ENCODE results near the gene LGMN. TPM values are rescaled to one million over a fixed set of nuclear protein-coding genes. Genes with fewer than 3 reads are reported as not detected.

The LGMN gene
- total and polyA plus RNA-seq, 2 experiments from 2014 or later, result 60.0 to 83.5 TPM

GRCh38 chr14:92733007-92733406 lies 15.4 kb downstream of the LGMN start:
- no peaks in the 10 kb centered on the region for H3K9me2 ChIP-seq (ENCODE audit: insufficient read depth)
- peaks cover 6% of the 10 kb centered on the region; the same call in 1 of the 2 replicates for H3K4me1 ChIP-seq (ENCODE audit: insufficient read depth)
- H3K27ac Mint-ChIP-seq, result no peak overlapping the region
- ATAC-seq, result no peak
- H3K4me2 ChIP-seq, result no peak overlapping the region
- no peak for DNase-seq (ENCODE audit: low spot score)
- H3K27ac ChIP-seq (ENCODE audit: low read depth), result no peak overlapping the region
- H3K27me3 ChIP-seq (ENCODE audit: insufficient read depth), result no peaks in the 10 kb centered on the region
- TF ChIP-seq NANOG (IDR thresholded peaks at IDR 0.05; ENCODE audit: borderline replicate concordance) (no peak), REST (IDR thresholded peaks at IDR 0.05; ENCODE audit: unreplicated experiment) (no peak), STAT1 (IDR thresholded peaks at IDR 0.05; ENCODE audit: unreplicated experiment) (no peak), ZNF114 (CRISPR knock-in tag; IDR thresholded peaks at IDR 0.05) (no peak), POLR2AphosphoS5 (IDR thresholded peaks at IDR 0.05; ENCODE audit: low read depth) (no peak), CREB1 (CRISPR knock-in tag; IDR thresholded peaks at IDR 0.05; ENCODE audit: low read depth) (no peak), EZH2 (IDR thresholded peaks at IDR 0.05; ENCODE audit: low read depth, unreplicated experiment) (no peak), EZH2phosphoT487 (IDR thresholded peaks at IDR 0.05; ENCODE audit: unreplicated experiment) (no peak), ZNF331 (CRISPR knock-in tag; IDR thresholded peaks at IDR 0.05; ENCODE audit: low read depth) (no peak), JUNB (IDR thresholded peaks at IDR 0.05; ENCODE audit: unreplicated experiment) (no peak), ETS1 (IDR thresholded peaks at IDR 0.05) (no peak)
- TF ChIP-seq, protein P1, sequence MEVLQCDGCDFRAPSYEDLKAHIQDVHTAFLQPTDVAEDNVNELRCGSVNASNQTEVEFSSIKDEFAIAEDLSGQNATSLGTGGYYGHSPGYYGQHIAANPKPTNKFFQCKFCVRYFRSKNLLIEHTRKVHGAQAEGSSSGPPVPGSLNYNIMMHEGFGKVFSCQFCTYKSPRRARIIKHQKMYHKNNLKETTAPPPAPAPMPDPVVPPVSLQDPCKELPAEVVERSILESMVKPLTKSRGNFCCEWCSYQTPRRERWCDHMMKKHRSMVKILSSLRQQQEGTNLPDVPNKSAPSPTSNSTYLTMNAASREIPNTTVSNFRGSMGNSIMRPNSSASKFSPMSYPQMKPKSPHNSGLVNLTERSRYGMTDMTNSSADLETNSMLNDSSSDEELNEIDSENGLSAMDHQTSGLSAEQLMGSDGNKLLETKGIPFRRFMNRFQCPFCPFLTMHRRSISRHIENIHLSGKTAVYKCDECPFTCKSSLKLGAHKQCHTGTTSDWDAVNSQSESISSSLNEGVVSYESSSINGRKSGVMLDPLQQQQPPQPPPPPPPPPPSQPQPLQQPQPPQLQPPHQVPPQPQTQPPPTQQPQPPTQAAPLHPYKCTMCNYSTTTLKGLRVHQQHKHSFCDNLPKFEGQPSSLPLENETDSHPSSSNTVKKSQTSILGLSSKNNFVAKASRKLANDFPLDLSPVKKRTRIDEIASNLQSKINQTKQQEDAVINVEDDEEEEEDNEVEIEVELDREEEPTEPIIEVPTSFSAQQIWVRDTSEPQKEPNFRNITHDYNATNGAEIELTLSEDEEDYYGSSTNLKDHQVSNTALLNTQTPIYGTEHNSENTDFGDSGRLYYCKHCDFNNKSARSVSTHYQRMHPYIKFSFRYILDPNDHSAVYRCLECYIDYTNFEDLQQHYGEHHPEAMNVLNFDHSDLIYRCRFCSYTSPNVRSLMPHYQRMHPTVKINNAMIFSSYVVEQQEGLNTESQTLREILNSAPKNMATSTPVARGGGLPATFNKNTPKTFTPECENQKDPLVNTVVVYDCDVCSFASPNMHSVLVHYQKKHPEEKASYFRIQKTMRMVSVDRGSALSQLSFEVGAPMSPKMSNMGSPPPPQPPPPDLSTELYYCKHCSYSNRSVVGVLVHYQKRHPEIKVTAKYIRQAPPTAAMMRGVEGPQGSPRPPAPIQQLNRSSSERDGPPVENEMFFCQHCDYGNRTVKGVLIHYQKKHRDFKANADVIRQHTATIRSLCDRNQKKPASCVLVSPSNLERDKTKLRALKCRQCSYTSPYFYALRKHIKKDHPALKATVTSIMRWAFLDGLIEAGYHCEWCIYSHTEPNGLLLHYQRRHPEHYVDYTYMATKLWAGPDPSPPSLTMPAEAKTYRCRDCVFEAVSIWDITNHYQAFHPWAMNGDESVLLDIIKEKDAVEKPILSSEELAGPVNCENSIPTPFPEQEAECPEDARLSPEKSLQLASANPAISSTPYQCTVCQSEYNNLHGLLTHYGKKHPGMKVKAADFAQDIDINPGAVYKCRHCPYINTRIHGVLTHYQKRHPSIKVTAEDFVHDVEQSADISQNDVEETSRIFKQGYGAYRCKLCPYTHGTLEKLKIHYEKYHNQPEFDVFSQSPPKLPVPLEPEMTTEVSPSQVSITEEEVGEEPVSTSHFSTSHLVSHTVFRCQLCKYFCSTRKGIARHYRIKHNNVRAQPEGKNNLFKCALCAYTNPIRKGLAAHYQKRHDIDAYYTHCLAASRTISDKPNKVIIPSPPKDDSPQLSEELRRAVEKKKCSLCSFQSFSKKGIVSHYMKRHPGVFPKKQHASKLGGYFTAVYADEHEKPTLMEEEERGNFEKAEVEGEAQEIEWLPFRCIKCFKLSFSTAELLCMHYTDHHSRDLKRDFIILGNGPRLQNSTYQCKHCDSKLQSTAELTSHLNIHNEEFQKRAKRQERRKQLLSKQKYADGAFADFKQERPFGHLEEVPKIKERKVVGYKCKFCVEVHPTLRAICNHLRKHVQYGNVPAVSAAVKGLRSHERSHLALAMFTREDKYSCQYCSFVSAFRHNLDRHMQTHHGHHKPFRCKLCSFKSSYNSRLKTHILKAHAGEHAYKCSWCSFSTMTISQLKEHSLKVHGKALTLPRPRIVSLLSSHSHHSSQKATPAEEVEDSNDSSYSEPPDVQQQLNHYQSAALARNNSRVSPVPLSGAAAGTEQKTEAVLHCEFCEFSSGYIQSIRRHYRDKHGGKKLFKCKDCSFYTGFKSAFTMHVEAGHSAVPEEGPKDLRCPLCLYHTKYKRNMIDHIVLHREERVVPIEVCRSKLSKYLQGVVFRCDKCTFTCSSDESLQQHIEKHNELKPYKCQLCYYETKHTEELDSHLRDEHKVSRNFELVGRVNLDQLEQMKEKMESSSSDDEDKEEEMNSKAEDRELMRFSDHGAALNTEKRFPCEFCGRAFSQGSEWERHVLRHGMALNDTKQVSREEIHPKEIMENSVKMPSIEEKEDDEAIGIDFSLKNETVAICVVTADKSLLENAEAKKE (CRISPR knock-in tag; IDR thresholded peaks at IDR 0.05), result no peak
- TF ChIP-seq, protein P2, sequence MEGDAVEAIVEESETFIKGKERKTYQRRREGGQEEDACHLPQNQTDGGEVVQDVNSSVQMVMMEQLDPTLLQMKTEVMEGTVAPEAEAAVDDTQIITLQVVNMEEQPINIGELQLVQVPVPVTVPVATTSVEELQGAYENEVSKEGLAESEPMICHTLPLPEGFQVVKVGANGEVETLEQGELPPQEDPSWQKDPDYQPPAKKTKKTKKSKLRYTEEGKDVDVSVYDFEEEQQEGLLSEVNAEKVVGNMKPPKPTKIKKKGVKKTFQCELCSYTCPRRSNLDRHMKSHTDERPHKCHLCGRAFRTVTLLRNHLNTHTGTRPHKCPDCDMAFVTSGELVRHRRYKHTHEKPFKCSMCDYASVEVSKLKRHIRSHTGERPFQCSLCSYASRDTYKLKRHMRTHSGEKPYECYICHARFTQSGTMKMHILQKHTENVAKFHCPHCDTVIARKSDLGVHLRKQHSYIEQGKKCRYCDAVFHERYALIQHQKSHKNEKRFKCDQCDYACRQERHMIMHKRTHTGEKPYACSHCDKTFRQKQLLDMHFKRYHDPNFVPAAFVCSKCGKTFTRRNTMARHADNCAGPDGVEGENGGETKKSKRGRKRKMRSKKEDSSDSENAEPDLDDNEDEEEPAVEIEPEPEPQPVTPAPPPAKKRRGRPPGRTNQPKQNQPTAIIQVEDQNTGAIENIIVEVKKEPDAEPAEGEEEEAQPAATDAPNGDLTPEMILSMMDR (conservative IDR thresholded peaks at IDR 0.05; ENCODE audit: low read depth in 2 of 2), result no peak
- peaks cover 15% of the 10 kb centered on the region; the same call in 1 of the 2 replicates for H3K36me3 ChIP-seq (ENCODE audit: insufficient read depth)
- H3K4me3 ChIP-seq, result no peak overlapping the region
- H3F3A ChIP-seq (replicated peaks; ENCODE audit: low read depth), result no peaks in the 10 kb centered on the region
- H3K4me1 Mint-ChIP-seq, result peaks cover 17% of the 10 kb centered on the region
- H2AFZ ChIP-seq, result no peak overlapping the region
- no peaks in the 10 kb centered on the region for H3K9me3 Mint-ChIP-seq
- H4K20me1 ChIP-seq (replicated peaks; ENCODE audit: insufficient read depth), result peaks cover 8% of the 10 kb centered on the region
- H3K4me3 Mint-ChIP-seq, result no peak overlapping the region
- peaks cover 4% of the 10 kb centered on the region for H3K27me3 Mint-ChIP-seq (ENCODE audit: insufficient read depth, low read depth, poor library complexity)
- peaks cover 25% of the 10 kb centered on the region for H3K79me2 ChIP-seq (replicated peaks; ENCODE audit: insufficient read depth)
- H3K36me3 Mint-ChIP-seq (ENCODE audit: low read depth), result peaks cover 20% of the 10 kb centered on the region

Measured in GM23338 (cell line).